Spinal cord (tissue), 10 donors: ENCODE results near the gene C5orf58. TPM values are rescaled to one million over a fixed set of nuclear protein-coding genes. Genes with fewer than 3 reads are reported as not detected.

ENCODE experiments used
- DNase-seq, 6 donors: peaks; one replicate each; pipeline versions ENCODE4 v3.0.0 to v3.0.0-alpha.2; 2013 to 2015; ENCODE audit warnings: low spot score in 6 of 6, low read depth in 4 of 6
- H3K27ac ChIP-seq: one replicate; pipeline ENCODE4 v1.5.1; 2013; ENCODE audit warnings: low read depth, low read length, control low read depth
- H3K27me3 ChIP-seq: one replicate; pipeline ENCODE4 v1.6.1; 2013; ENCODE audit warnings: low read length; ENCODE audit not compliant: control insufficient read depth, insufficient read depth
- H3K36me3 ChIP-seq: one replicate; pipeline ENCODE4 v1.6.1; 2013; ENCODE audit warnings: low read length; ENCODE audit not compliant: control insufficient read depth, insufficient read depth
- H3K4me1 ChIP-seq: one replicate; pipeline ENCODE4 v1.6.1; 2013; ENCODE audit warnings: low read length; ENCODE audit not compliant: control insufficient read depth, insufficient read depth
- H3K4me3 ChIP-seq: one replicate; pipeline ENCODE4 v1.5.1; 2013; ENCODE audit warnings: low read depth, low read length, control low read depth
- H3K9me3 ChIP-seq: one replicate; pipeline ENCODE4 v1.6.1; 2013; ENCODE audit warnings: low read length; ENCODE audit not compliant: control insufficient read depth, insufficient read depth
- WGBS: methylation state at CpG from one replicate; pipeline ENCODE4 v1.1.5; 2013; ENCODE audit warnings: missing lambda C conversion rate; ENCODE audit not compliant: insufficient coverage; 5-methylcytosine and 5-hydroxymethylcytosine counted together
- polyA plus RNA-seq, 2 donors: library from polyadenylated mRNA; unstranded; fragments of 120-200 nt; gene quantifications; one replicate each; pipeline ENCODE4 v1.2.1, GENCODE V29; 2013; ENCODE audit not compliant: insufficient read length in 2 of 2
- total RNA-seq, 2 donors: library from RNA; depleted of rRNA in 1 of 2; stranded (reverse); fragments of 120-200 nt in 1 of 2; fragments of >200 nt in 1 of 2; gene quantifications; one replicate each; pipeline versions ENCODE4 v1.2.3 to v1.2.4, GENCODE V29; 2013 to 2014
- donor health status: healthy.

The C5orf58 gene
- total and polyA plus RNA-seq, 4 donors = 1.8 to 2.1 TPM; not detected in 2

GRCh38 chr5:170251462-170251861 is 18.7 kb downstream of the C5orf58 start:
- no peak overlapping the region for H3K27ac ChIP-seq

GRCh38 chr5:170252109-170252508 is 19.3 kb downstream of the C5orf58 start:
- DNase-seq = no peak
- no peak overlapping the region for H3K27ac ChIP-seq
- H3K4me1 ChIP-seq = peaks cover 8% of the 10 kb centered on the region
- no peaks in the 10 kb centered on the region for H3K36me3 ChIP-seq
- H3K4me3 ChIP-seq = no peak overlapping the region
- no peaks in the 10 kb centered on the region for H3K9me3 ChIP-seq
- no CpG with 5 or more reads among the region's 3 CpGs for WGBS
- H3K27me3 ChIP-seq = no peaks in the 10 kb centered on the region

More at GRCh38 chr5:170251462-170251861, 18.7 kb downstream of the C5orf58 start:
- no peaks in the 10 kb centered on the region for H3K36me3 ChIP-seq
- no peak overlapping the region for H3K4me3 ChIP-seq
- H3K4me1 ChIP-seq = peaks cover 1% of the 10 kb centered on the region
- no peaks in the 10 kb centered on the region for H3K27me3 ChIP-seq
- DNase-seq = no peak
- no CpG with 5 or more reads among the region's 2 CpGs for WGBS
- H3K9me3 ChIP-seq = no peaks in the 10 kb centered on the region

DNA sequence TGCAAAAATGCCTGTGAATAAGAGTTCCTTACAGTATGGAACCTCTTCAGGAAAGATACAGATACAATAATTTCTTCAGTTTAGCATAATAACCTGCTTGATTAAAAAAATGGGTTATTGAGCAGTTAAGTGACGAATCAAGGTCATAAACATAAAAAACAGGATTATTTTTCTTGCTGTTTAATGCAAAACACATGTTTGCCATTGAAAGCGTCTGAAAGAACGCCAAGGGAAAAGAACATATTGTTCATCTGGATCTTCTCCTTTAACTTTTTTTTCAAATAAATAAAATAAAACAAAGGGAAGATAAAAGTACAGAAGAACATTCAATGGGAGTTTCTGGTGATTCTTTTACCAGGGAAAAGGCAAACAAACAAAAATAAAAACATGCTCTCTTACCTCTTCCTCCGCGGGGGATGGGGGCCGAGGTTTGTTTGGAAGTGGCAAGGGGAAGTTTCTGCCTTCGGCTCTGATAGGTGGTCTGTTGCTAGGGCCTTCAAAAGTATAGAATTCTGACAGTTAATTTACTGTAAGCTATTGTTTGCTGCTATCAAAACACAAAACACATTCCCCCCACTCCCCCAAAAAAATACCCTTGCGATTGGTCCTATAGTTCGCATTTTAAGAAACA is 20.1 kb downstream of the C5orf58 start:
- no peaks in the 10 kb centered on the region for H3K9me3 ChIP-seq
- peaks cover 12% of the 10 kb centered on the region for H3K4me1 ChIP-seq
- WGBS = no CpG with 5 or more reads among the region's 9 CpGs
- H3K4me3 ChIP-seq = no peak overlapping the region
- no peaks in the 10 kb centered on the region for H3K36me3 ChIP-seq
- no peak for DNase-seq
- no peaks in the 10 kb centered on the region for H3K27me3 ChIP-seq
- H3K27ac ChIP-seq = no peak overlapping the region

GRCh38 chr5:170254056-170254455 is 21.3 kb downstream of the C5orf58 start:
- WGBS = 97% methylated on average over 7 of the region's 8 CpGs
- no peak for DNase-seq
- no peak overlapping the region for H3K4me3 ChIP-seq
- H3K27ac ChIP-seq = no peak overlapping the region
- H3K9me3 ChIP-seq = no peaks in the 10 kb centered on the region
- peaks cover 12% of the 10 kb centered on the region for H3K4me1 ChIP-seq
- H3K27me3 ChIP-seq = no peaks in the 10 kb centered on the region
- no peaks in the 10 kb centered on the region for H3K36me3 ChIP-seq

- WGBS = 20% methylated on average over 1 of the region's 1 CpG
- peak in 1 of 6 donors; percentile 35 for DNase-seq
These were observed 23.8 kb downstream of the C5orf58 start for GRCh38 chr5:170256571-170256970.

DNA sequence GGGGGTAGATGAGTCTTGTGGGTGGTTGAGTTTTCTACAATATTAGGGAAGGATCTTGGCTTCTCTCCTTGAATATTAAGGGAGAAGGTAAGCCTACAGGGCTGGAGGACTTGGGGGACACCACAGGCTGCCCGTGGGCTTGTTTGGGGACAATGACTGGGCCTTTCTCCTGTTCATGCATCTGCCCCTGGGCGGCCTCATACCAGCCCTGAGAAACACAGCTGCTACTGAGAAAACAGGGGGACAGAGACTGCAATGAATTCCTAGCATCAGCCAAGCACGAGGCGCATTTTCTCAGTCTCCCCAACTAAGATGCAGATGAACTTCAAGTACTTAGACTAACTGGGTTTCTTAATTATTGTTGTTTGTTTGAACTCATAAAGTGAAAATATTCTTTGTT is 24.6 kb downstream of the C5orf58 start:
- WGBS = 78% methylated on average over 3 of the region's 4 CpGs
- H3K27me3 ChIP-seq = no peaks in the 10 kb centered on the region
- no peak overlapping the region for H3K4me3 ChIP-seq

More at GRCh38 chr5:170256571-170256970, 23.8 kb downstream of the C5orf58 start:
- Histone ChIP-seq H3K4me1 (peaks cover 12% of the 10 kb centered on the region), H3K36me3 (no peaks in the 10 kb centered on the region), H3K9me3 (no peaks in the 10 kb centered on the region), H3K27me3 (no peaks in the 10 kb centered on the region), H3K27ac (no peak overlapping the region), H3K4me3 (no peak overlapping the region)

GRCh38 chr5:170261528-170262043 is 28.8 kb downstream of the C5orf58 start:
- H3K27me3 ChIP-seq = no peaks in the 10 kb centered on the region

More for the DNA sequence above, 24.6 kb downstream of the C5orf58 start:
- no peaks in the 10 kb centered on the region for H3K36me3 ChIP-seq
- peaks cover 14% of the 10 kb centered on the region for H3K4me1 ChIP-seq
- H3K9me3 ChIP-seq = no peaks in the 10 kb centered on the region
- no peak overlapping the region for H3K27ac ChIP-seq
- no peak for DNase-seq

GRCh38 chr5:170262061-170263045 is 29.6 kb downstream of the C5orf58 start:
- no peaks in the 10 kb centered on the region for H3K36me3 ChIP-seq
- peaks cover 22% of the 10 kb centered on the region for H3K4me1 ChIP-seq
- H3K27ac ChIP-seq = no peak overlapping the region
- DNase-seq = no peak
- WGBS = 66% methylated on average over 8 of the region's 15 CpGs
- H3K4me3 ChIP-seq = no peak overlapping the region
- peaks cover 3% of the 10 kb centered on the region for H3K27me3 ChIP-seq
- no peaks in the 10 kb centered on the region for H3K9me3 ChIP-seq

More at GRCh38 chr5:170261528-170262043, 28.8 kb downstream of the C5orf58 start:
- WGBS = 20% methylated on average over 1 of the region's 3 CpGs
- no peaks in the 10 kb centered on the region for H3K9me3 ChIP-seq
- peaks cover 22% of the 10 kb centered on the region for H3K4me1 ChIP-seq
- DNase-seq = peak in 1 of 6 donors; percentile 54
- no peak overlapping the region for H3K4me3 ChIP-seq
- no peaks in the 10 kb centered on the region for H3K36me3 ChIP-seq
- no peak overlapping the region for H3K27ac ChIP-seq

- 89% methylated on average over 3 of the region's 4 CpGs for WGBS
- H3K27me3 ChIP-seq = peaks cover 3% of the 10 kb centered on the region
- H3K4me3 ChIP-seq = no peak overlapping the region
- no peaks in the 10 kb centered on the region for H3K36me3 ChIP-seq
- DNase-seq = no peak
- H3K27ac ChIP-seq = no peak overlapping the region
- peaks cover 26% of the 10 kb centered on the region for H3K4me1 ChIP-seq
- H3K9me3 ChIP-seq = no peaks in the 10 kb centered on the region
These were observed 31.1 kb downstream of the C5orf58 start for GRCh38 chr5:170263906-170264305.
